HCT116 (cell line): Measurements from ENCODE around the gene EFCAB13. TPM values are rescaled to one million over a fixed set of nuclear protein-coding genes. Genes with fewer than 3 reads are reported as not detected.

Experiments used
- ATAC-seq: fragments of 200-7000 bp; cut with Tn5 transposase; 2 replicates; pipeline ENCODE4 v1.9.1; 2020; ENCODE audit warnings: mild to moderate bottlenecking, moderate library complexity
- BruUV-seq: library from RNA; stranded (reverse); fragments of 400-500 nt; replicated peaks from 2 replicates; lab custom pipeline; 2021; lab: Mats Ljungman, UMichigan
- CTCF ChIA-PET: fragments of 300-600 bp; sonication (Branson Sonifier 250); formaldehyde crosslinking; loops from one replicate; lab custom pipeline; 2021; ENCODE audit warnings: antibody characterized with exemption; lab: Charles Lee
- POLR2A ChIA-PET: fragments of 300-600, 350-600 bp; sonication (Branson Sonifier 250); formaldehyde crosslinking; loops from one replicate; lab custom pipeline; 2021; ENCODE audit warnings: antibody characterized with exemption; lab: Charles Lee
- RAD21 ChIA-PET, 2 experiments: fragments of 300-600 bp; sonication (Branson Sonifier 250); formaldehyde crosslinking; loops; one replicate each; lab custom pipeline; 2023; ENCODE audit warnings: low total read pairs in 2 of 2; ENCODE audit not compliant: uncharacterized antibody in 2 of 2, unreplicated experiment in 2 of 2, low non-redundant PET in 1 of 2; lab: Charles Lee
- DNase-seq: peaks from one replicate; pipeline ENCODE4 v3.0.0-alpha.2; 2010; ENCODE audit warnings: low read depth, low spot score
- H2AFZ ChIP-seq: fragments of 200-600 bp; shearing (Covaris generic), sonication (generic); 2 replicates; pipeline ENCODE4 v1.6.1; 2017; ENCODE audit warnings: low read depth, mixed run types, mixed read lengths, antibody characterized with exemption, low read length; ENCODE audit not compliant: poor library complexity, severe bottlenecking
- H3K27ac ChIP-seq: 2 replicates; pipeline ENCODE4 v1.5.1; 2012; ENCODE audit warnings: low read depth, low read length
- H3K27me3 ChIP-seq: fragments of 200-600 bp; sonication (generic); 2 replicates; pipeline ENCODE4 v1.6.1; 2016; ENCODE audit warnings: mixed run types, low read length, mixed read lengths; ENCODE audit not compliant: insufficient read depth
- H3K36me3 ChIP-seq, 2 experiments: fragments of 200-500 bp in 1 of 2; fragments of 200-600 bp in 1 of 2; sonication (Bioruptor generic) in 1 of 2; sonication (generic) in 1 of 2; 2 replicates each; pipeline versions ENCODE4 v1.5.1 to v1.6.1; 2014 to 2016; ENCODE audit warnings: low read length in 2 of 2, inconsistent platforms in 1 of 2, mixed read lengths in 1 of 2, mixed run types in 1 of 2; ENCODE audit not compliant: insufficient read depth in 2 of 2, control insufficient read depth in 1 of 2
- H3K4me1 ChIP-seq, 2 experiments: fragments of 200-600 bp in 1 of 2; sonication (generic) in 1 of 2; 2 replicates each; pipeline versions ENCODE4 v1.5.1 to v1.6.1; 2012 to 2017; ENCODE audit warnings: low read length in 2 of 2, inconsistent platforms in 1 of 2, mild to moderate bottlenecking in 1 of 2, mixed read lengths in 1 of 2, mixed run types in 1 of 2, moderate library complexity in 1 of 2; ENCODE audit not compliant: insufficient read depth in 2 of 2, control insufficient read depth in 1 of 2
- H3K4me2 ChIP-seq: fragments of 200-600 bp; sonication (generic); 2 replicates; pipeline ENCODE4 v1.6.1; 2017; ENCODE audit warnings: mixed run types, low read length, mixed read lengths
- H3K4me3 ChIP-seq, 2 experiments: fragments of 200-600 bp in 1 of 2; sonication (generic) in 1 of 2; replicated peaks in 1 of 2; 2 replicates each; pipeline ENCODE4 v1.5.1; 2011 to 2016; ENCODE audit warnings: low read length in 2 of 2, control low read depth in 1 of 2, low read depth in 1 of 2, mild to moderate bottlenecking in 1 of 2, mixed read lengths in 1 of 2, mixed run types in 1 of 2
- H3K79me2 ChIP-seq: fragments of 200-600 bp; sonication (generic); 2 replicates; pipeline ENCODE4 v1.6.1; 2017; ENCODE audit warnings: mild to moderate bottlenecking, mixed run types, low read length, moderate library complexity, mixed read lengths; ENCODE audit not compliant: insufficient read depth
- H3K9ac ChIP-seq: fragments of 200-600 bp; sonication (generic); 2 replicates; pipeline ENCODE4 v1.6.1; 2016; ENCODE audit warnings: low read length, mixed read lengths
- H3K9me2 ChIP-seq: fragments of 200-600 bp; sonication (generic), shearing (Covaris generic); 2 replicates; pipeline ENCODE4 v1.6.1; 2017; ENCODE audit warnings: mixed run types, mild to moderate bottlenecking, moderate library complexity; ENCODE audit not compliant: insufficient read depth
- H3K9me3 ChIP-seq, 2 experiments: fragments of 200-500 bp in 1 of 2; fragments of 200-600 bp in 1 of 2; sonication (Bioruptor generic) in 1 of 2; sonication (generic) in 1 of 2; 2 replicates each; pipeline ENCODE4 v1.6.1; 2014 to 2017; ENCODE audit warnings: low read length in 2 of 2, mixed read lengths in 2 of 2, inconsistent platforms in 1 of 2, low read depth in 1 of 2, mild to moderate bottlenecking in 1 of 2, mixed run types in 1 of 2, moderate library complexity in 1 of 2; ENCODE audit not compliant: control insufficient read depth in 1 of 2, insufficient read depth in 1 of 2
- H4K20me1 ChIP-seq: fragments of 200-600 bp; sonication (generic), shearing (Covaris generic); 2 replicates; pipeline ENCODE4 v1.6.1; 2017; ENCODE audit warnings: mixed run types, mild to moderate bottlenecking, moderate library complexity; ENCODE audit not compliant: insufficient read depth
- CBX3 ChIP-seq: IDR thresholded peaks from 2 replicates; pipeline ENCODE4 v1.6.1; 2012; ENCODE audit warnings: low read depth
- CEBPB ChIP-seq: IDR thresholded peaks from 2 replicates; pipeline ENCODE4 v1.6.1; 2012; ENCODE audit warnings: low read depth
- FOSL1 ChIP-seq: IDR thresholded peaks from 2 replicates; pipeline ENCODE4 v1.6.1; 2012; ENCODE audit warnings: low read depth
- POLR2A ChIP-seq: IDR thresholded peaks from 2 replicates; pipeline ENCODE4 v1.7.0; 2011; ENCODE audit warnings: borderline replicate concordance; ENCODE audit not compliant: insufficient read depth, insufficient read length; ENCODE audit errors: extremely low read depth
- intact Hi-C: fragments of 100-400 bp; cut with micrococcal nuclease; formaldehyde crosslinking; loops from 2 replicates; pipeline ENCODE4 v1.10.0; 2022
- total RNA-seq: library from RNA; stranded (reverse); gene quantifications from one replicate; pipeline ENCODE4 v1.2.1, GENCODE V29; 2021; ENCODE audit not compliant: unreplicated experiment
- TF ChIP-seq, protein P1 (sequence below): IDR thresholded peaks from 2 replicates; pipeline ENCODE4 v1.6.1; 2011; ENCODE audit warnings: mild to moderate bottlenecking, low read length, moderate library complexity; ENCODE audit not compliant: insufficient replicate concordance; ENCODE audit errors: extremely low read depth

The EFCAB13 gene
- total RNA-seq, 1 experiment from 2014 or later: not detected

- H2AFZ ChIP-seq: no peak overlapping the region
- CTCF ChIA-PET: interaction anchor here (0.6 kb wide), 1 partner anchor 42 kb away, joined by 3 read pairs; no protein-coding TSS in a partner anchor
- intact Hi-C loops: no loop called here
- H3K4me3 ChIP-seq: no peak overlapping the region
- peaks cover 34 to 39% of the 10 kb centered on the region in 2 experiments for H3K4me1 ChIP-seq
- H3K9ac ChIP-seq: no peak overlapping the region
- no peaks in the 10 kb centered on the region for H3K9me2 ChIP-seq
- no peaks in the 10 kb centered on the region for H3K79me2 ChIP-seq
- RAD21 ChIA-PET: no interaction called here
- no peaks in the 10 kb centered on the region for H3K9me3 ChIP-seq
- no peak overlapping the region; the same call in 1 of the 2 replicates for H3K4me2 ChIP-seq
- TF ChIP-seq, protein P1, sequence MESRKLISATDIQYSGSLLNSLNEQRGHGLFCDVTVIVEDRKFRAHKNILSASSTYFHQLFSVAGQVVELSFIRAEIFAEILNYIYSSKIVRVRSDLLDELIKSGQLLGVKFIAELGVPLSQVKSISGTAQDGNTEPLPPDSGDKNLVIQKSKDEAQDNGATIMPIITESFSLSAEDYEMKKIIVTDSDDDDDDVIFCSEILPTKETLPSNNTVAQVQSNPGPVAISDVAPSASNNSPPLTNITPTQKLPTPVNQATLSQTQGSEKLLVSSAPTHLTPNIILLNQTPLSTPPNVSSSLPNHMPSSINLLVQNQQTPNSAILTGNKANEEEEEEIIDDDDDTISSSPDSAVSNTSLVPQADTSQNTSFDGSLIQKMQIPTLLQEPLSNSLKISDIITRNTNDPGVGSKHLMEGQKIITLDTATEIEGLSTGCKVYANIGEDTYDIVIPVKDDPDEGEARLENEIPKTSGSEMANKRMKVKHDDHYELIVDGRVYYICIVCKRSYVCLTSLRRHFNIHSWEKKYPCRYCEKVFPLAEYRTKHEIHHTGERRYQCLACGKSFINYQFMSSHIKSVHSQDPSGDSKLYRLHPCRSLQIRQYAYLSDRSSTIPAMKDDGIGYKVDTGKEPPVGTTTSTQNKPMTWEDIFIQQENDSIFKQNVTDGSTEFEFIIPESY: no peak
- TF ChIP-seq POLR2A: no peak
- no peak for TF ChIP-seq FOSL1
- TF ChIP-seq CBX3: no peak
- no peak for TF ChIP-seq CEBPB
- TF ChIP-seq, all 23 proteins: peak for 0
- ATAC-seq: no peak
- H3K27me3 ChIP-seq: no peaks in the 10 kb centered on the region
- no peak for DNase-seq
- H4K20me1 ChIP-seq: no peaks in the 10 kb centered on the region
- no peak overlapping the region for H3K27ac ChIP-seq
- no TSS peak for BruUV-seq
- no peaks in the 10 kb centered on the region for H3K36me3 ChIP-seq
- POLR2A ChIA-PET: interaction anchor here (1.3 kb wide), 1 partner anchor 25 kb away, joined by 3 read pairs; no protein-coding TSS in a partner anchor
Observed at GRCh38 chr17:47274319-47275069, 49.3 kb upstream of the EFCAB13 start.
